Adrenal gland (tissue), 12 donors: ENCODE data around the gene LORICRIN. TPM values are rescaled to one million over a fixed set of nuclear protein-coding genes. Genes with fewer than 3 reads are reported as not detected.

Experiments
- DNase-seq, 7 donors: peaks; one replicate each; pipeline ENCODE4 v3.0.0-alpha.2; 2019 to 2020
- H3K27ac ChIP-seq, 5 donors: fragments of 200-600 bp; sonication (generic) in 4 of 5; 1 replicate in 3 of 5; 2 replicates in 2 of 5; pipeline versions ENCODE4 v1.5.1 to v1.8.0; 2016 to 2020; ENCODE audit warnings: mild to moderate bottlenecking in 1 of 5
- H3K27me3 ChIP-seq: fragments of 200-600 bp; 2 replicates; pipeline ENCODE4 v1.8.0; 2021
- H3K36me3 ChIP-seq, 2 donors: fragments of 200-600 bp; replicated peaks in 1 of 2; 1 replicate in 1 of 2; 2 replicates in 1 of 2; pipeline versions ENCODE4 v1.5.1 to v1.8.0; 2018 to 2022
- H3K4me1 ChIP-seq, 2 donors: fragments of 200-600 bp; replicated peaks in 1 of 2; 1 replicate in 1 of 2; 2 replicates in 1 of 2; pipeline versions ENCODE4 v1.5.1 to v1.8.0; 2018 to 2021
- H3K4me3 ChIP-seq, 4 donors: fragments of 200-600 bp; sonication (generic) in 3 of 4; one replicate each; pipeline ENCODE4 v1.5.1; 2016 to 2018
- H3K9me3 ChIP-seq, 3 donors: fragments of 200-600 bp; sonication (generic) in 1 of 3; replicated peaks in 1 of 3; 1 replicate in 2 of 3; 2 replicates in 1 of 3; pipeline versions ENCODE4 v1.5.1 to v1.8.0; 2016 to 2021
- POLR2A ChIP-seq, 2 donors: fragments of 450-650 bp; IDR thresholded peaks; one replicate each; pipeline ENCODE4 v1.6.1; 2017; ENCODE audit warnings: antibody characterized with exemption in 2 of 2, mild to moderate bottlenecking in 2 of 2, moderate library complexity in 1 of 2
- WGBS, 4 donors: extraction: QIAGEN DNeasy Blood & Tissue Kit in 2 of 4; methylation state at CpG; one replicate each; pipeline versions ENCODE4 v1.1.5 to v1.1.7; 2013 to 2017; 5-methylcytosine and 5-hydroxymethylcytosine counted together
- intact Hi-C, 2 donors: fragments of 100-400 bp; cut with DNase I; formaldehyde crosslinking; loops; one replicate each; pipeline versions ENCODE4 v1.14.1 to v1.15.0; 2022 to 2023
- polyA plus RNA-seq, 3 donors: library from polyadenylated mRNA; stranded (reverse); fragments of 200-250 nt in 2 of 3; fragments of 350-450 nt in 1 of 3; fragmentation: Illumina TruSeq in 1 of 3; extraction: RNeasy Lipid Tissue Mini Kit (QIAGEN cat#74804) in 1 of 3; gene quantifications; one replicate each; pipeline ENCODE4 v1.2.3, GENCODE V29; 2013 to 2014
- total RNA-seq, 9 donors: library from RNA; depleted of rRNA in 4 of 9; stranded (reverse); fragments of >200 nt in 4 of 9; fragments of 120-200 nt in 1 of 9; fragmentation: NEBNext Ultra II Directional in 1 of 9; extraction: Animal tissue kit (Norgen Biotek cat#: 25700) in 1 of 9; gene quantifications; one replicate each; pipeline versions ENCODE4 v1.1.0 to v1.2.4, GENCODE V29; 2013 to 2023
- TF ChIP-seq, protein P1 (sequence below), 6 experiments: fragments of 450-650 bp in 4 of 6; fragments of 200-600 bp in 2 of 6; sonication (generic) in 1 of 6; IDR thresholded peaks; 1 replicate in 5 of 6; 2 replicates in 1 of 6; pipeline versions ENCODE4 v1.5.1 to v1.8.0; 2016 to 2021; ENCODE audit warnings: antibody characterized with exemption in 6 of 6, mild to moderate bottlenecking in 2 of 6, moderate library complexity in 1 of 6
- donor health status: healthy with polysubstance abuse.
- donor health status: Bipolar disorder and iron deficiency.
- donor health status: DM: yes; HTN: yes; CAD: no.
- donor health status: DM: no; HTN: no; CAD: no.
- donor health status: DM: no; HTN: no; CAD: no.
- donor health status: DM: yes; HTN: yes; CAD: no.

LORICRIN gene
- total and polyA plus RNA-seq, 12 donors = not detected

- 77 to 89% (median 80%) methylated on average over 6 to 10 of the region's 10 CpGs for WGBS, 4 donors
- Histone ChIP-seq H3K4me3 (no peak overlapping the region), H3K36me3 (no peaks in the 10 kb centered on the region), H3K27me3 (peaks cover 13% of the 10 kb centered on the region), H3K4me1 (no peaks in the 10 kb centered on the region), H3K27ac (no peak overlapping the region), H3K9me3 (no peaks in the 10 kb centered on the region)
- TF ChIP-seq, protein P1, sequence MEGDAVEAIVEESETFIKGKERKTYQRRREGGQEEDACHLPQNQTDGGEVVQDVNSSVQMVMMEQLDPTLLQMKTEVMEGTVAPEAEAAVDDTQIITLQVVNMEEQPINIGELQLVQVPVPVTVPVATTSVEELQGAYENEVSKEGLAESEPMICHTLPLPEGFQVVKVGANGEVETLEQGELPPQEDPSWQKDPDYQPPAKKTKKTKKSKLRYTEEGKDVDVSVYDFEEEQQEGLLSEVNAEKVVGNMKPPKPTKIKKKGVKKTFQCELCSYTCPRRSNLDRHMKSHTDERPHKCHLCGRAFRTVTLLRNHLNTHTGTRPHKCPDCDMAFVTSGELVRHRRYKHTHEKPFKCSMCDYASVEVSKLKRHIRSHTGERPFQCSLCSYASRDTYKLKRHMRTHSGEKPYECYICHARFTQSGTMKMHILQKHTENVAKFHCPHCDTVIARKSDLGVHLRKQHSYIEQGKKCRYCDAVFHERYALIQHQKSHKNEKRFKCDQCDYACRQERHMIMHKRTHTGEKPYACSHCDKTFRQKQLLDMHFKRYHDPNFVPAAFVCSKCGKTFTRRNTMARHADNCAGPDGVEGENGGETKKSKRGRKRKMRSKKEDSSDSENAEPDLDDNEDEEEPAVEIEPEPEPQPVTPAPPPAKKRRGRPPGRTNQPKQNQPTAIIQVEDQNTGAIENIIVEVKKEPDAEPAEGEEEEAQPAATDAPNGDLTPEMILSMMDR (IDR thresholded peaks at IDR 0.05) = no peak
- no peak for TF ChIP-seq POLR2A (IDR thresholded peaks at IDR 0.05)
- DNase-seq = no peak
- intact Hi-C loops = no loop called here
Observed at GRCh38 chr1:153307221-153307600, 47.7 kb downstream of the LORICRIN start.

- no peak for DNase-seq
- WGBS, 4 donors = 64 to 78% (median 68%) methylated on average over 2 of the region's 2 CpGs
- intact Hi-C loops = no loop called here
Observed at GRCh38 chr1:153308540-153308939, 49.1 kb downstream of the LORICRIN start.

DNA sequence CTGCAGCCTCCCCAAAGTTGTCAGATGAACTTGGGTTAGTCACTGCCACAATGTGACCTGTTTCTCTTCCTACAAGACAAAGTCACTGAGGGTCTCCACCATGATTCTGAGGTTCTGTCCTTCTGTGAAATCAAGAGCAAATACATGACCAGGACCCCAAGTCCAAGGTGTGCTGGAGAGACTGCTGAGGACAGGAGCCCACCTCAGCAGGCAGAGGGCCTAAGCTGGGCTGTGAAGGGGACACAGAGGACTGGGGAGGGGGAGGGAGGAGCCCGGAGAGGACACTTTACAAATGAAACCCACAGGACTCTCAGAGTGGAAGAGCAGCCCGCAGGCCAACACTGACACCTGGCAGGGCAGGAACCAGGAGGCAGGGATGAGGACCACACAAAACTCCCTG, 50.0 kb downstream of the LORICRIN start:
- H3K27me3 ChIP-seq = peaks cover 9% of the 10 kb centered on the region
- no peaks in the 10 kb centered on the region for H3K9me3 ChIP-seq
- no peak overlapping the region for H3K4me3 ChIP-seq
- no peak overlapping the region for H3K27ac ChIP-seq
- intact Hi-C loops = no loop called here
- 73 to 90% (median 81%) methylated on average over 2 of the region's 2 CpGs for WGBS, 4 donors
- DNase-seq = no peak
- no peaks in the 10 kb centered on the region for H3K4me1 ChIP-seq
- TF ChIP-seq, protein P1 (IDR thresholded peaks at IDR 0.05) = no peak
- TF ChIP-seq POLR2A (IDR thresholded peaks at IDR 0.05) = no peak
- H3K36me3 ChIP-seq = no peaks in the 10 kb centered on the region

More at GRCh38 chr1:153308540-153308939, 49.1 kb downstream of the LORICRIN start:
- Histone ChIP-seq H3K36me3 (no peaks in the 10 kb centered on the region), H3K9me3 (no peaks in the 10 kb centered on the region), H3K4me1 (no peaks in the 10 kb centered on the region), H3K27me3 (peaks cover 13% of the 10 kb centered on the region), H3K27ac (no peak overlapping the region), H3K4me3 (no peak overlapping the region)
- TF ChIP-seq, protein P1 (IDR thresholded peaks at IDR 0.05) = no peak
- TF ChIP-seq POLR2A (IDR thresholded peaks at IDR 0.05) = no peak

DNA sequence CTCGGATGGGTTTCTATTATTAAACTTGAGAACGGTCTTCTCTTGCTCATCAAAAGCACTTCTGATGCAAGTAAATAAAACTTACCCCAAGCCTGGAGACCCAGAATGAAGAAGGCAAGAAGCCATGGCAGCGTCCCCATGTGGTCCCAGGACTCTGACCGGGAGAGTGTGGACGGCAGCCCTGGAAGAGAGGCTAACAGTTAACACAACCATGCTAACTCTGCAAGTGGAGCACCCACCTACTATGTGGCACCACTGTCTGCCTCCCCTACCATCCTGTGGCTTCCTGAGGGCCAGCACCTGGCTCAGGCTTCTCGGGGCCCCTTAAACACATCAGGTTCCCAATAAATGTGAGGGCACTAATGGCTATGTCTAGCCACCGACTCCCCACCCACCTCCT, 51.0 kb downstream of the LORICRIN start:
- TF ChIP-seq, protein P1 (IDR thresholded peaks at IDR 0.05) = no peak
- no peak for TF ChIP-seq POLR2A (IDR thresholded peaks at IDR 0.05)
- Histone ChIP-seq H3K27me3 (peaks cover 9% of the 10 kb centered on the region), H3K9me3 (no peaks in the 10 kb centered on the region), H3K36me3 (no peaks in the 10 kb centered on the region), H3K27ac (no peak overlapping the region), H3K4me1 (no peaks in the 10 kb centered on the region), H3K4me3 (no peak overlapping the region)
- no peak for DNase-seq
- WGBS, 4 donors = 68 to 71% (median 70%) methylated on average over 7 of the region's 7 CpGs
- intact Hi-C loops = no loop called here

Other genes starting within 250 kb of the LORICRIN start
- under 1 TPM in 1 of 9 donors, not detected in 8; 0.74 TPM for gene SPRR1B, start 228.5 kb upstream of the LORICRIN start, total RNA-seq
- under 1 TPM in 2 of 3 donors, not detected in 1; 0.74 to 0.80 TPM for gene SPRR1B, start 228.5 kb upstream of the LORICRIN start, polyA plus RNA-seq
- not detected for gene SPRR2D, start 218.6 kb upstream of the LORICRIN start, total RNA-seq
- under 1 TPM in 2 of 3 donors, not detected in 1; 0.71 to 0.88 TPM for gene SPRR2D, start 218.6 kb upstream of the LORICRIN start, polyA plus RNA-seq
- not detected for gene SPRR2A, start 202.2 kb upstream of the LORICRIN start, total RNA-seq
- gene SPRR2A, start 202.2 kb upstream of the LORICRIN start, polyA plus RNA-seq = under 1 TPM in 2 of 3 donors, not detected in 1; 0.97 to 0.98 TPM
- under 1 TPM in 1 of 9 donors, not detected in 8; 0.50 TPM for gene SPRR2B, start 188.1 kb upstream of the LORICRIN start, total RNA-seq
- not detected for gene SPRR2B, start 188.1 kb upstream of the LORICRIN start, polyA plus RNA-seq
- gene SPRR2E, start 165.2 kb upstream of the LORICRIN start, total RNA-seq = not detected
- gene SPRR2E, start 165.2 kb upstream of the LORICRIN start, polyA plus RNA-seq = under 1 TPM in 1 of 3 donors, not detected in 2; 0.54 TPM
- not detected for gene SPRR2F, start 146.2 kb upstream of the LORICRIN start, total RNA-seq
- not detected for gene SPRR2F, start 146.2 kb upstream of the LORICRIN start, polyA plus RNA-seq
- gene SPRR2G, start 108.8 kb upstream of the LORICRIN start, total RNA-seq = not detected
- gene SPRR2G, start 108.8 kb upstream of the LORICRIN start, polyA plus RNA-seq = not detected
- gene LELP1, start 56.3 kb upstream of the LORICRIN start, total RNA-seq = not detected
- not detected for gene LELP1, start 56.3 kb upstream of the LORICRIN start, polyA plus RNA-seq
- gene PRR9, start 42.1 kb upstream of the LORICRIN start, total RNA-seq = not detected
- gene PRR9, start 42.1 kb upstream of the LORICRIN start, polyA plus RNA-seq = not detected
- gene PGLYRP3, start 53.3 kb downstream of the LORICRIN start, total RNA-seq = not detected
- not detected for gene PGLYRP3, start 53.3 kb downstream of the LORICRIN start, polyA plus RNA-seq
- not detected for gene PGLYRP4, start 89.2 kb downstream of the LORICRIN start, total RNA-seq
- not detected for gene PGLYRP4, start 89.2 kb downstream of the LORICRIN start, polyA plus RNA-seq
- 100 to 1,000 TPM in 6 of 9 donors, 10 to 100 TPM in 3; 30.6 to 544 (median 165) TPM for gene S100A9, start 98.2 kb downstream of the LORICRIN start, total RNA-seq
- gene S100A9, start 98.2 kb downstream of the LORICRIN start, polyA plus RNA-seq = 100 to 1,000 TPM in 2 of 3 donors, 10 to 100 TPM in 1; 73.9 to 228 (median 151) TPM
- gene S100A12, start 115.9 kb downstream of the LORICRIN start, total RNA-seq = 1 to 10 TPM in 6 of 9 donors, not detected in 3; 1.1 to 4.6 (median 1.6) TPM
- gene S100A12, start 115.9 kb downstream of the LORICRIN start, polyA plus RNA-seq = 1 to 10 TPM; 4.7 to 9.1 (median 5.9) TPM
- 100 to 1,000 TPM in 2 of 9 donors, 10 to 100 TPM in 6, 1 to 10 TPM in 1; 3.4 to 257 (median 55.0) TPM for gene S100A8, start 131.4 kb downstream of the LORICRIN start, total RNA-seq
- gene S100A8, start 131.4 kb downstream of the LORICRIN start, polyA plus RNA-seq = 100 to 1,000 TPM in 2 of 3 donors, 10 to 100 TPM in 1; 27.6 to 231 (median 164) TPM
- gene S100A7A, start 156.8 kb downstream of the LORICRIN start, total RNA-seq = not detected
- gene S100A7A, start 156.8 kb downstream of the LORICRIN start, polyA plus RNA-seq = not detected
- gene S100A7, start 201.0 kb downstream of the LORICRIN start, total RNA-seq = not detected
- gene S100A7, start 201.0 kb downstream of the LORICRIN start, polyA plus RNA-seq = not detected